BJ (cell line): ENCODE results near the gene DIO3. TPM values are rescaled to one million over a fixed set of nuclear protein-coding genes. Genes with fewer than 3 reads are reported as not detected.

Experiments
- CTCF ChIA-PET: fragments of 350-600 bp; formaldehyde crosslinking; extraction: SDS; loops from one replicate; lab custom pipeline; 2021; ENCODE audit warnings: antibody characterized with exemption, inconsistent platforms; lab: Yijun Ruan, JAX
- POLR2A ChIA-PET: fragments of 300-600 bp; sonication (Branson Sonifier 250); formaldehyde crosslinking; extraction: SDS; loops from one replicate; lab custom pipeline; 2021; ENCODE audit warnings: antibody characterized with exemption; lab: Charles Lee
- DNase-seq: peaks from one replicate; pipeline ENCODE4 v3.0.0-alpha.2; 2011; ENCODE audit warnings: low read depth
- H3K27me3 ChIP-seq: 2 replicates; pipeline ENCODE4 v1.6.0; 2011; ENCODE audit warnings: low read length; ENCODE audit not compliant: control insufficient read depth, insufficient read depth
- H3K36me3 ChIP-seq: 2 replicates; pipeline ENCODE4 v1.5.1; 2011; ENCODE audit warnings: low read length; ENCODE audit not compliant: control insufficient read depth, insufficient read depth
- H3K4me3 ChIP-seq: 2 replicates; pipeline ENCODE4 v1.5.1; 2011; ENCODE audit warnings: low read depth, mild to moderate bottlenecking, control low read depth, low read length
- CTCF ChIP-seq: IDR thresholded peaks from 2 replicates; pipeline ENCODE4 v1.5.1; 2011; ENCODE audit warnings: low read depth, mild to moderate bottlenecking, control low read depth, inconsistent platforms, low read length, moderate library complexity; ENCODE audit not compliant: insufficient read depth
- polyA plus RNA-seq: library from polyadenylated mRNA; depleted of rRNA; stranded (reverse); fragments of >200 nt; gene quantifications from 2 replicates; pipeline ENCODE4 v1.2.3, GENCODE V29; 2011

DIO3 gene
- polyA plus RNA-seq, 1 experiment: not detected

GRCh38 chr14:101585211-101585610, 23.9 kb downstream of the DIO3 start:
- peaks cover 2% of the 10 kb centered on the region for H3K27me3 ChIP-seq
- no peak for TF ChIP-seq CTCF
- no peak for DNase-seq
- CTCF ChIA-PET: interaction anchor here (1.6 kb wide), 1 partner anchor 1200 kb away, joined by 3 read pairs; no protein-coding TSS in a partner anchor
- H3K36me3 ChIP-seq: no peaks in the 10 kb centered on the region
- H3K4me3 ChIP-seq: no peak overlapping the region
- POLR2A ChIA-PET: no interaction called here

GRCh38 chr14:101586531-101587430, 25.5 kb downstream of the DIO3 start:
- DNase-seq: no peak
- ChIA-PET POLR2A (no interaction called here), CTCF (no interaction called here)
- TF ChIP-seq CTCF: no peak
- peaks cover 2% of the 10 kb centered on the region for H3K27me3 ChIP-seq
- no peak overlapping the region for H3K4me3 ChIP-seq
- H3K36me3 ChIP-seq: no peaks in the 10 kb centered on the region

GRCh38 chr14:101587441-101587911, 26.2 kb downstream of the DIO3 start:
- no peak for TF ChIP-seq CTCF
- CTCF ChIA-PET: no interaction called here
- Histone ChIP-seq H3K4me3 (no peak overlapping the region), H3K36me3 (no peaks in the 10 kb centered on the region), H3K27me3 (no peaks in the 10 kb centered on the region; the same call in none of the 2 replicates)
- no peak for DNase-seq
- POLR2A ChIA-PET: no interaction called here

GRCh38 chr14:101588286-101588975, 27.1 kb downstream of the DIO3 start:
- no peak for DNase-seq
- H3K36me3 ChIP-seq: no peaks in the 10 kb centered on the region
- no peak for TF ChIP-seq CTCF
- H3K4me3 ChIP-seq: no peak overlapping the region
- H3K27me3 ChIP-seq: no peaks in the 10 kb centered on the region; the same call in 1 of the 2 replicates
- CTCF ChIA-PET: no interaction called here
- POLR2A ChIA-PET: interaction anchor here (0.6 kb wide), 1 partner anchor 693 kb away, joined by 5 read pairs; no protein-coding TSS in a partner anchor

GRCh38 chr14:101588990-101589389, 27.7 kb downstream of the DIO3 start:
- no peak overlapping the region for H3K4me3 ChIP-seq
- no peak for TF ChIP-seq CTCF
- ChIA-PET CTCF (no interaction called here), POLR2A (interaction anchor here (0.6 kb wide), 1 partner anchor 694 kb away, joined by 5 read pairs; no protein-coding TSS in a partner anchor)
- no peaks in the 10 kb centered on the region; the same call in 1 of the 2 replicates for H3K27me3 ChIP-seq
- H3K36me3 ChIP-seq: no peaks in the 10 kb centered on the region
- no peak for DNase-seq
